Upper lobe of left lung (tissue), 4 donors: Measurements from ENCODE around the gene KAZN.

Source experiments
- POLR2AphosphoS5 ChIP-seq, 2 donors: sonication (generic); formaldehyde crosslinking; IDR thresholded peaks; one replicate each; pipeline ENCODE4 v1.5.1; 2017; ENCODE audit warnings: antibody characterized with exemption in 2 of 2
- TF ChIP-seq, protein P1 (sequence below), 6 experiments: fragments of 450-650 bp in 4 of 6; fragments of 200-600 bp in 2 of 6; sonication (generic) in 2 of 6; IDR thresholded peaks; one replicate each; pipeline ENCODE4 v1.5.1; 2016 to 2019; ENCODE audit warnings: antibody characterized with exemption in 6 of 6

DNA sequence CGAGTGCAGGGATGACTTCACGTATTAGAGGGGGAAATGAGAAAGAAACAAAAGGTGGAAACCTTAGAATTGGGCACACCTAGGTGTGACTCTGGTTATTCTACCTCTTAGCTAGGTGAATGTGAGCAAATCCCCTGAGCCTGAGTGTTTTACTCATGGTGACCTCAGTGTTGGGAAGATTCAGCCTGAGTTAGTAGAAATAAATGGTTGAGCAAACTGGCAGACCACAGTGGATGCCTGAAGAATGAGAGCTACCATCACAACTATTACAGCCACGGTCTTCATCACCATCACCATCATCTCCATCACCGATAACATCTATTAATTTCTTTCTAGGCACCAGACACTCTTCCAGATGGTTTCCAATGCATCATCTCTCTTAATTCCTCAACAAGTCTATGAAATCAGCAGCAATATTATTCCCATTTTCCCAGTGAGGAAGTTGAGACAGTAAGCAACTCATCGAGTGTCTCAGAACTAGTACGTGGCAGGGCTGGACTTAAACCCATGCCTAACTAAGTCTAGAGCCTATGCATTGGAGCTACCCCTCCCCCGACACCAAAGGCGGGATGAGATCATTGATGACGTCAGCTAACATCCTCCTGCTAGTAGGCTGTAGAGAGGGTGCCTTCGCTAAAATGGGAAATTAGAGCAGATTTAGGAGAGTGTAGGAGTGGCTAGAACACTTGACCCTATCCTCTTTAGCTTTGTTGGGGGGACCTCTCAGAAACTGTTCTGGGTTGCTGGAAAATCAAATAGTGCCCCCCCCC, 7.9 kb upstream of the KAZN start:
- TF ChIP-seq, protein P1, sequence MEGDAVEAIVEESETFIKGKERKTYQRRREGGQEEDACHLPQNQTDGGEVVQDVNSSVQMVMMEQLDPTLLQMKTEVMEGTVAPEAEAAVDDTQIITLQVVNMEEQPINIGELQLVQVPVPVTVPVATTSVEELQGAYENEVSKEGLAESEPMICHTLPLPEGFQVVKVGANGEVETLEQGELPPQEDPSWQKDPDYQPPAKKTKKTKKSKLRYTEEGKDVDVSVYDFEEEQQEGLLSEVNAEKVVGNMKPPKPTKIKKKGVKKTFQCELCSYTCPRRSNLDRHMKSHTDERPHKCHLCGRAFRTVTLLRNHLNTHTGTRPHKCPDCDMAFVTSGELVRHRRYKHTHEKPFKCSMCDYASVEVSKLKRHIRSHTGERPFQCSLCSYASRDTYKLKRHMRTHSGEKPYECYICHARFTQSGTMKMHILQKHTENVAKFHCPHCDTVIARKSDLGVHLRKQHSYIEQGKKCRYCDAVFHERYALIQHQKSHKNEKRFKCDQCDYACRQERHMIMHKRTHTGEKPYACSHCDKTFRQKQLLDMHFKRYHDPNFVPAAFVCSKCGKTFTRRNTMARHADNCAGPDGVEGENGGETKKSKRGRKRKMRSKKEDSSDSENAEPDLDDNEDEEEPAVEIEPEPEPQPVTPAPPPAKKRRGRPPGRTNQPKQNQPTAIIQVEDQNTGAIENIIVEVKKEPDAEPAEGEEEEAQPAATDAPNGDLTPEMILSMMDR (IDR thresholded peaks at IDR 0.05) = no peak
- no peak for TF ChIP-seq POLR2AphosphoS5 (IDR thresholded peaks at IDR 0.05)
